Breast epithelium (tissue), 3 donors: ENCODE results near the gene SLC5A2.

Experiments used
- POLR2A ChIP-seq: fragments of 450-650 bp; IDR thresholded peaks from one replicate; pipeline ENCODE4 v1.6.1; 2016; ENCODE audit warnings: antibody characterized with exemption, mild to moderate bottlenecking, moderate library complexity
- POLR2AphosphoS5 ChIP-seq, 3 donors: sonication (generic); formaldehyde crosslinking; IDR thresholded peaks; one replicate each; pipeline ENCODE4 v1.6.1; 2017; ENCODE audit warnings: antibody characterized with exemption in 3 of 3
- TF ChIP-seq, protein P1 (sequence below), 3 donors: fragments of 450-650 bp; IDR thresholded peaks; one replicate each; pipeline ENCODE4 v1.5.1; 2016 to 2017; ENCODE audit warnings: antibody characterized with exemption in 3 of 3, mild to moderate bottlenecking in 3 of 3, moderate library complexity in 3 of 3

DNA sequence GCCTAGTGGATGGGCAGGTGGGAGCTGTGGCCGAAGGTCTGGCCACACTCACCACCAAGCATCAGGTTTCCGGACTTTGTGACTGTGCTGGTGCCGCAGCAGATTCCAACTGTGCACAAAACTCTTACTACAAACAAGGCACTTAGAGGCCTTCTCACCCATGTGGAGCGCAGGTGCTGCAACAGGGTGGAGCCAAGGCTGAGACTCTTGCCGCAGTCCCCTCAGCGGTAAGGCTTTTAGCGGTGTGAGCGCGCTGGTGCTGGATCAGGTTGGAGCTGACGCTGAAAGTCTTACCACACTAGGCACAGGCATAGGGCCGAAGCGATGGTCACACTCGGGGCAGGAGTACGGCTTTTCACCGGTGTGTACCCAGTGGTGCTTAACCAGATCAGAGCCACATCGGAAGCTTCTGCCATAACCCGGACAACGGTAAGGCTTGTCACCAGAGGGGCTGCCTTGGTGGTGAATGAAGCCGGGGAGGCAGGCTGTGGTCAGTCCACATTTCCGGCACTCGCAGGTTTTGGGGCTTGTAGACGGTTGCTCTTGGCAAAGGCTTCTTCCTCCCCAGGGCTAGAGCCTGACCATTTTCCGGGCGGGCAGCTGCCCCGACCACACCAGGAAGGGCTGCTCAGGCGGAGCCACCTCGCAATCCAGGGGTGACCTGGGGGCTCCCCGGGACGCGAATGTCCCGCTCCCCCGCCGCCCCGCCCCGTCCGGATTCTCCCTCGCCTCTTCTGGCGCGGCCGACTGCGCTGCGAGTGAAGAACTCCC is 24.7 kb upstream of the SLC5A2 start:
- TF ChIP-seq, protein P1, sequence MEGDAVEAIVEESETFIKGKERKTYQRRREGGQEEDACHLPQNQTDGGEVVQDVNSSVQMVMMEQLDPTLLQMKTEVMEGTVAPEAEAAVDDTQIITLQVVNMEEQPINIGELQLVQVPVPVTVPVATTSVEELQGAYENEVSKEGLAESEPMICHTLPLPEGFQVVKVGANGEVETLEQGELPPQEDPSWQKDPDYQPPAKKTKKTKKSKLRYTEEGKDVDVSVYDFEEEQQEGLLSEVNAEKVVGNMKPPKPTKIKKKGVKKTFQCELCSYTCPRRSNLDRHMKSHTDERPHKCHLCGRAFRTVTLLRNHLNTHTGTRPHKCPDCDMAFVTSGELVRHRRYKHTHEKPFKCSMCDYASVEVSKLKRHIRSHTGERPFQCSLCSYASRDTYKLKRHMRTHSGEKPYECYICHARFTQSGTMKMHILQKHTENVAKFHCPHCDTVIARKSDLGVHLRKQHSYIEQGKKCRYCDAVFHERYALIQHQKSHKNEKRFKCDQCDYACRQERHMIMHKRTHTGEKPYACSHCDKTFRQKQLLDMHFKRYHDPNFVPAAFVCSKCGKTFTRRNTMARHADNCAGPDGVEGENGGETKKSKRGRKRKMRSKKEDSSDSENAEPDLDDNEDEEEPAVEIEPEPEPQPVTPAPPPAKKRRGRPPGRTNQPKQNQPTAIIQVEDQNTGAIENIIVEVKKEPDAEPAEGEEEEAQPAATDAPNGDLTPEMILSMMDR (IDR thresholded peaks at IDR 0.05), result no peak
- no peak for TF ChIP-seq POLR2AphosphoS5 (IDR thresholded peaks at IDR 0.05)
- TF ChIP-seq POLR2A, result no peak
